Lung (tissue), 12 donors: ENCODE measurements around the gene PCSK5. TPM values are rescaled to one million over a fixed set of nuclear protein-coding genes. Genes with fewer than 3 reads are reported as not detected.

Experiments
- ATAC-seq: fragments of 200-7000 bp; cut with Tn5 transposase; one replicate; pipeline ENCODE4 v1.9.1; 2020; ENCODE audit warnings: moderate number of reproducible peaks; ENCODE audit not compliant: insufficient read depth, low FRiP score
- DNase-seq, 3 donors: peaks; one replicate each; pipeline ENCODE4 v3.0.0-alpha.2; 2013 to 2017
- H3K27ac ChIP-seq, 2 donors: one replicate each; pipeline ENCODE4 v1.5.1; 2013; ENCODE audit warnings: mild to moderate bottlenecking in 2 of 2, moderate library complexity in 2 of 2, control low read depth in 1 of 2, inconsistent platforms in 1 of 2, low read depth in 1 of 2, low read length in 1 of 2
- H3K27me3 ChIP-seq, 3 donors: one replicate each; pipeline ENCODE4 v1.5.1; 2013; ENCODE audit warnings: low read length in 2 of 3; ENCODE audit not compliant: control insufficient read depth in 3 of 3, insufficient read depth in 3 of 3
- H3K36me3 ChIP-seq, 4 donors: one replicate each; pipeline ENCODE4 v1.5.1; 2013; ENCODE audit warnings: low read length in 4 of 4, mild to moderate bottlenecking in 1 of 4, moderate library complexity in 1 of 4; ENCODE audit not compliant: control insufficient read depth in 4 of 4, insufficient read depth in 4 of 4
- H3K4me1 ChIP-seq, 5 donors: one replicate each; pipeline ENCODE4 v1.5.1; 2013; ENCODE audit warnings: low read length in 5 of 5, mild to moderate bottlenecking in 2 of 5, moderate library complexity in 1 of 5; ENCODE audit not compliant: control insufficient read depth in 5 of 5, insufficient read depth in 5 of 5
- H3K4me3 ChIP-seq: one replicate; pipeline ENCODE4 v1.5.1; 2013; ENCODE audit warnings: mild to moderate bottlenecking, control low read depth, moderate library complexity
- H3K9ac ChIP-seq, 2 donors: one replicate each; pipeline ENCODE4 v1.5.1; 2013; ENCODE audit warnings: low read length in 2 of 2, control low read depth in 1 of 2; ENCODE audit not compliant: insufficient read depth in 1 of 2
- H3K9me3 ChIP-seq, 4 donors: one replicate each; pipeline ENCODE4 v1.5.1; 2013; ENCODE audit warnings: low read length in 3 of 4, mild to moderate bottlenecking in 1 of 4, moderate library complexity in 1 of 4; ENCODE audit not compliant: control insufficient read depth in 4 of 4, insufficient read depth in 3 of 4
- WGBS, 2 donors: extraction: QIAGEN DNeasy Blood & Tissue Kit; methylation state at CpG; one replicate each; pipeline ENCODE4 v1.1.7; 2013; 5-methylcytosine and 5-hydroxymethylcytosine counted together
- polyA plus RNA-seq, 2 donors: library from polyadenylated mRNA; stranded (reverse); fragments of 200-250 nt; gene quantifications; one replicate each; pipeline ENCODE4 v1.2.1, GENCODE V29; 2013
- total RNA-seq, 2 donors: library from RNA; depleted of rRNA in 1 of 2; stranded (reverse); fragments of >200 nt in 1 of 2; gene quantifications; one replicate each; pipeline ENCODE4 v1.2.1, GENCODE V29; 2014 to 2021
- TF ChIP-seq, protein P1 (sequence below): IDR thresholded peaks from 2 replicates; pipeline ENCODE4 v1.5.1; 2012; ENCODE audit warnings: mild to moderate bottlenecking; ENCODE audit errors: control extremely low read depth, extremely low read depth
- donor health status: control.
- donor health status: control.
- donor health status: Bipolar disorder and iron deficiency.
- donor health status: healthy.
- donor health status: DM: yes; HTN: yes; CAD: no.

PCSK5 gene
- total and polyA plus RNA-seq, 4 donors = 1.9 to 28.2 (median 13.6) TPM

DNA sequence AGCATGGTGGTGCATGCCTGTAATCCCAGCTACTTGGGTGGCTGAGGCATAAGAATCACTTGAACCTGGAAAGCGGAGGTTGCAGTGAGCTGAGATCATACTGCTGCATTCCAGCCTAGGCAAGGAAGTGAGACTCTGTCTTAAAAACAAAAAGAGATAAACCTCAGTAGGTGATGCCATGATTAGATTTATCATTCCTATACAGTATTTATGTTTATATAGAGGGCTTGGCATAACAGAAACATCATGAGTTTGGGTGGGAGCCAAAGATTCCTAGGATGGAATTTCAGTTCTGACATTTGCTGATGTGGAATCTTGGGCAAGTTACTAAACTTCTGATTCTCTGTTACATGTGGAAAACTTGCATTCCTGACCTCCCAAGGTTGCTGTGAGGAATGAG, 481.4 kb downstream of the PCSK5 start:
- Histone ChIP-seq H3K27ac (no peak overlapping the region), H3K27me3 (no peaks in the 10 kb centered on the region), H3K4me3 (no peak overlapping the region), H3K36me3 (no peaks in the 10 kb centered on the region), H3K4me1 (peaks cover 3 to 47% (median 20%) of the 10 kb centered on the region in 5 donors), H3K9ac (no peak overlapping the region), H3K9me3 (no peaks in the 10 kb centered on the region)
- TF ChIP-seq, protein P1, sequence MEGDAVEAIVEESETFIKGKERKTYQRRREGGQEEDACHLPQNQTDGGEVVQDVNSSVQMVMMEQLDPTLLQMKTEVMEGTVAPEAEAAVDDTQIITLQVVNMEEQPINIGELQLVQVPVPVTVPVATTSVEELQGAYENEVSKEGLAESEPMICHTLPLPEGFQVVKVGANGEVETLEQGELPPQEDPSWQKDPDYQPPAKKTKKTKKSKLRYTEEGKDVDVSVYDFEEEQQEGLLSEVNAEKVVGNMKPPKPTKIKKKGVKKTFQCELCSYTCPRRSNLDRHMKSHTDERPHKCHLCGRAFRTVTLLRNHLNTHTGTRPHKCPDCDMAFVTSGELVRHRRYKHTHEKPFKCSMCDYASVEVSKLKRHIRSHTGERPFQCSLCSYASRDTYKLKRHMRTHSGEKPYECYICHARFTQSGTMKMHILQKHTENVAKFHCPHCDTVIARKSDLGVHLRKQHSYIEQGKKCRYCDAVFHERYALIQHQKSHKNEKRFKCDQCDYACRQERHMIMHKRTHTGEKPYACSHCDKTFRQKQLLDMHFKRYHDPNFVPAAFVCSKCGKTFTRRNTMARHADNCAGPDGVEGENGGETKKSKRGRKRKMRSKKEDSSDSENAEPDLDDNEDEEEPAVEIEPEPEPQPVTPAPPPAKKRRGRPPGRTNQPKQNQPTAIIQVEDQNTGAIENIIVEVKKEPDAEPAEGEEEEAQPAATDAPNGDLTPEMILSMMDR = no peak
- peak in 2 of 3 donors; percentile 41 to 48 for DNase-seq
- 66 to 75% methylated on average over 1 of the region's 1 CpG for WGBS, 2 donors
- ATAC-seq = no peak

DNA sequence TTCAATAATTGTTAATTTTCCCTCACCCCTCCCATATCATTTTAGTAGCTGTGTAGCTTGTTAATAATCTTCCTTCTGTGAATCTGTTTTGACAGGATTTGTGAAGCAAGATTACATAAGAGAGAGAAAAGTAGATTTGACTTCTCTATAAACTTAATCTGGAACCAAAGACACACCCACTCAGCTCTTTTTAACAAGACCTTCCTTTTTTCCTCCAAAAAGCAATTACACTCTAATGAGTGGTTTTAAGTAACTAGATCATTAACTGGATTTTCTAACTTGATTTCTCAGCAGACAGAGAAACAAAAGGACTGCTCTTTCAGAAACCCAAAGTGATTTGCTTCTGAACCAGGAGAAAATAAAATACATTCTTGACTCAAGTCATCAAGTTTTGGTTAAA, 481.9 kb downstream of the PCSK5 start:
- no peaks in the 10 kb centered on the region for H3K27me3 ChIP-seq
- TF ChIP-seq, protein P1 = no peak
- H3K9ac ChIP-seq = no peak overlapping the region
- peaks cover 3 to 47% (median 20%) of the 10 kb centered on the region in 5 donors for H3K4me1 ChIP-seq
- DNase-seq (no peak), ATAC-seq (no peak)
- no peak overlapping the region for H3K4me3 ChIP-seq
- no peaks in the 10 kb centered on the region for H3K9me3 ChIP-seq
- no peaks in the 10 kb centered on the region for H3K36me3 ChIP-seq
- H3K27ac ChIP-seq = no peak overlapping the region

DNA sequence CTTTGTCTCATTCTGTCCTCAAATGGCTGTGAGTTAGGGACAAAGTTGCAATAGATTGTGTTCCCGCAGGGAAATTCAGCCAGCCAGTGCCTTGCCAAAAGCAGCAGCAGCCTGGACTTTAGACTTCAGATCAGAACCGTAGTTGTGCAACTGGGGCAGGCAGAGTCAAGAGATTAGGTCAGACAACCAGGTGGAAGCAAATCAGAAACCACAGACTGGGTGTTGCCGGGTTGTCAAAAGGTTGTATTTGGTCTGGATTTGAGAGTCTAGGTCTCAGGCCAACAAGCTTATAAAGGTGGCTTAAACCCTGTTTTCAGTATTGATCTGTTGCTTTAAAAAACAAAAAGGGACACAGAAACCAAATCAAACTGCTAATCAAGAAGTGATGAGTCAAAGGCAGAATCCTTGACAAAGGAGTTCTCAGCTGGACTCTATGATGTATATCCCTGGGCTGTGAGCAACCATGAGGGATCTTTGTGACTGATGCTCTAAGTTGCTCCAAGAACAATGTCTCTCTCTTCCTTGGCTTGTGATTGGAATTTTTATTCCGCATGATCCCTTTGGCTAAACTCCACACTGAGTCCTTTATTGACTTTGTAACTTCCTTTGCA, 482.8 kb downstream of the PCSK5 start:
- Histone ChIP-seq H3K27ac (peak overlapping the region in 1 of 2 donors; percentile 14), H3K4me3 (no peak overlapping the region), H3K9ac (no peak overlapping the region), H3K9me3 (peaks cover 0 to 2% (median 0%) of the 10 kb centered on the region in 4 donors), H3K4me1 (peaks cover 3 to 47% (median 20%) of the 10 kb centered on the region in 5 donors), H3K27me3 (no peaks in the 10 kb centered on the region), H3K36me3 (no peaks in the 10 kb centered on the region)
- ATAC-seq (no peak), DNase-seq (peak; percentile 28 to 88 (median 85))
- WGBS, 2 donors = 50 to 71% methylated on average over 4 of the region's 4 CpGs
- TF ChIP-seq, protein P1 = no peak
